WI38 (cell line): ENCODE data around the gene CXCR6.
A peak's percentile ranks its signal among the peaks of the same experiment; 100 is the strongest.

Experiments used
- H3K4me3 ChIP-seq: 2 replicates; pipeline ENCODE4 v1.5.1; 2011; ENCODE audit warnings: low read depth, mild to moderate bottlenecking, control low read depth, low read length
- TF ChIP-seq, protein P1 (sequence below): IDR thresholded peaks from 2 replicates; pipeline ENCODE4 v1.5.1; 2012; ENCODE audit warnings: low read depth, mild to moderate bottlenecking, control low read depth, low read length

Gene CXCR6

DNA sequence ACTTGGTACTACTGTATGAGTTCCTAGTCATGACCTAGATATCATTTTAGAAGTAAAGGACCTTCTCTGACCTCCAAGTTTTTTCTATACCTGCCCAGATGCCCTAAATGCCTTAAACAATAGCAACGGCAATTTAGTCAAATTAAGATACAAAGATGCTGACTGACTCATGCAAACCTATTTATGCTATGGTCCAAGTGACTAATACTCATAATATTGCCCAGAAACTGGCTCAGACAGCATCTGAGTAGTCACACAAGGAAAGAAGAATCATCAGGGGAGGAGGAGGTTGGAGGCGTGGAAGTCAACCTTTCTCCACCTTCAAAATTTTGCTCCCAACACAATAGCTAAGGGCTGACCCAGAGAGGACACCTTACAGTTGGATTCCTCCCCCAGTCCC is 45.5 kb downstream of the CXCR6 start:
- H3K4me3 ChIP-seq = no peak overlapping the region
- TF ChIP-seq, protein P1, sequence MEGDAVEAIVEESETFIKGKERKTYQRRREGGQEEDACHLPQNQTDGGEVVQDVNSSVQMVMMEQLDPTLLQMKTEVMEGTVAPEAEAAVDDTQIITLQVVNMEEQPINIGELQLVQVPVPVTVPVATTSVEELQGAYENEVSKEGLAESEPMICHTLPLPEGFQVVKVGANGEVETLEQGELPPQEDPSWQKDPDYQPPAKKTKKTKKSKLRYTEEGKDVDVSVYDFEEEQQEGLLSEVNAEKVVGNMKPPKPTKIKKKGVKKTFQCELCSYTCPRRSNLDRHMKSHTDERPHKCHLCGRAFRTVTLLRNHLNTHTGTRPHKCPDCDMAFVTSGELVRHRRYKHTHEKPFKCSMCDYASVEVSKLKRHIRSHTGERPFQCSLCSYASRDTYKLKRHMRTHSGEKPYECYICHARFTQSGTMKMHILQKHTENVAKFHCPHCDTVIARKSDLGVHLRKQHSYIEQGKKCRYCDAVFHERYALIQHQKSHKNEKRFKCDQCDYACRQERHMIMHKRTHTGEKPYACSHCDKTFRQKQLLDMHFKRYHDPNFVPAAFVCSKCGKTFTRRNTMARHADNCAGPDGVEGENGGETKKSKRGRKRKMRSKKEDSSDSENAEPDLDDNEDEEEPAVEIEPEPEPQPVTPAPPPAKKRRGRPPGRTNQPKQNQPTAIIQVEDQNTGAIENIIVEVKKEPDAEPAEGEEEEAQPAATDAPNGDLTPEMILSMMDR = no peak

DNA sequence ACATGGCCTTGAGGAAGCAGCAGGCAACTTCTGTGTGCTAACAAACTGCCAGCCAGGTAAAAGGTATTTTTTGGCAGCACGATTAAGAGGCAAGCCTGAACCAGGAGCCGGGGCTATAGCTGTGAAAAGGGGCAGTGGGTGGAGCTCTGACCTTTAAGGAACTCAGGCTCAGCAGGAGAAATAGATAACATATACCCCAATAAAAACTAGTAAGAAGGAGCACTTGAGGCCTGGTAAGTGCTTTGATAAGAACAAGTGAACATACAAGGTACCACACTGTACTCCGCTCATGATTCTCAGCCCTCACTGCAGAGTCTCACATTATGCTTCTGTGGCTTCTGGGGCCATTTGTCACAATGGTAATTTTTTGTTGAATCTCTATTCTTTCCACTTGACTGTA is 46.9 kb downstream of the CXCR6 start:
- TF ChIP-seq, protein P1 = no peak
- H3K4me3 ChIP-seq = no peak overlapping the region

DNA sequence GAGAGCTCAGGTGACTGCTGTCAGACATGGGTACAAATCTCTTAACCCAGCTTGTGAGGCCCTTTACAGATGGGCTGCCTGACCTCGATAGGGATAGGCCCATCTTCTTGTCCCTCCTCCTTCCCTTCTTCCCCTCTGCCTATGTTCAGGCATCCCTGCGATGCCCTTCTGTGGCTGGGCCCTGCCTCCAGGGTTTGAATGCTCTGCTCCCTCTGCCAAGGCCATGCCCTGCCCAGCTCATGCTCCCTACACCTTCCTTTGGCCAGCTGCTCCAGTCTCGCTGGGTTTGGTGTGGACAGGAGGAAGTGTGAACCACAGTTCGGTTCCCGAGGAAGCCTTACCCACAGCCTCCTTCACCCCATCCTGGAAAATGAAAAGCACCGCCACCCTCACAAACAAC is 48.1 kb downstream of the CXCR6 start:
- H3K4me3 ChIP-seq = no peak overlapping the region
- TF ChIP-seq, protein P1 = no peak

DNA sequence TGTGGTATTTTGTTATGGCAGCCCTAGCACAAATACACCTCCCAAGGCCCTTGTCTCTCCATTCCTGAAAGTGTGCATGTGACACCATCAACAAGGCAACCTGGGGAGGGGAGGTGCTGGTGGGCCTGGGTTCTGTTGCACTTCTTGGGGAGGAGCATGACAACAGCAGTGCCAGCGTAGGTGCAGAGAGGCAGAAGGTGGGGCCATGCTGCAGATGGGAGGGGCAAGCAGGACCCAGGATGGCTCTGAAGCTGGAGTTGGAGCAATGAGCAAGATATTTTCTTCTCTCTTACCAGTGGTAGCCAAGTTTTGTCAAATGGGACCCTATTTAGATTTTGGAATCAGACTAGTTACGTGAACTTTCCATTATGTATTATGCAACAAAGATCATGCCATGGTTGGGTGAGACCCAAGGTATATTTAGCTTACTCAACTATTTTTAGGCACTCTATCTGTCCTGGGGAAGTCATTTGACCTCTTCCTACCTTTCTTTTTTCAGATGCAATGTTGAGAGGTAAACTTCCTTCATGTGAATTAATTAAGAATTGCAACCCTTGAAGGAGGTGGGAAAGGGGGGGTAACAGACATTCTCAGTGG is 49.0 kb downstream of the CXCR6 start:
- no peak overlapping the region for H3K4me3 ChIP-seq
- TF ChIP-seq, protein P1 = no peak

DNA sequence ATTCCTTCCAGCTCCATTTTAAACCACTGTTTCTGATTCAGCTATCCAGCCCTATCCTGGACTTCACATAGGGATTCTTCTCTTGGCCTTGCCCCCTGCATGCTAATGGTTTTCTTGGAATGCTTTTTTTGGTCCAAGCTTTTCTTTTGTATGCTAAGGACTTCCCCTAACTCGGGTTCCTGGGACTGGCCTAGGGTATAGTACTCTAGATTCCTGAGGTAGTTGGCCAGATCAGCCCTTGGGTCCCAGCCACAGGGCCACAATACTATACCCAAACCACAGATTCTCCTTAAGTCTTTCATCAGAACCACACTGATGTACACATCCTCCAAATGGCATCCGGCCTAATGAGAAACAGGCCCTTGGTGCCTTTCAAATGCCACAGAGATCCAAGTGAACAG is 49.6 kb downstream of the CXCR6 start:
- no peak overlapping the region for H3K4me3 ChIP-seq
- TF ChIP-seq, protein P1 = no peak

DNA sequence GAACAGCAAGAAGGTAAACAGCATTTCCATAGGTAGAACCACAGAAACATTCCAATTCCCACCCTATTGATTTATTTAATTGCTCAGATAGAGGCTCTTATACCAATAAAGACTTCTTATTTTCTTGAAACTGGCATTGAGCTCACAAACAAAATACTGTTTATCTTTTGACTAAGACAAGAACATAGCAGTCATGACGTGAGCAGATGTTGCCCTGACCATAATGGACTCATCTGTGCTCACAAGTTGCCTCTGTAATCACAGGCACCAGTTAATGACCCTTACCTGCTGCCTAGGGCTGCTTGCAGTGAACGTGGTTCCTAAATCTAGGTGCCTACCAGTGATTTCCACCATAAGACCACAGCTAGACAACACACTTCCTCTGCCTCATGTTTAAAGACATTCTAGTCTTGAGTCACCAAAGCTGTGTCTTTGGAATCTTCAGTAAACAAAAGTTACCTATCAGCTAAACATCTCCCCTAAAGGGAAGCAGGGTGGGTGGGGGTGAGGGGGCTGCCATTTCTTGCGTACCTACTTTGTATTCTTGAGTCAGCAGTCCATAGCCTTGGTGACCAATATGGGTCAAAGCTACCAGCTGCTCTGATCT is 50.3 kb downstream of the CXCR6 start:
- no peak overlapping the region for H3K4me3 ChIP-seq
- TF ChIP-seq, protein P1 = no peak

DNA sequence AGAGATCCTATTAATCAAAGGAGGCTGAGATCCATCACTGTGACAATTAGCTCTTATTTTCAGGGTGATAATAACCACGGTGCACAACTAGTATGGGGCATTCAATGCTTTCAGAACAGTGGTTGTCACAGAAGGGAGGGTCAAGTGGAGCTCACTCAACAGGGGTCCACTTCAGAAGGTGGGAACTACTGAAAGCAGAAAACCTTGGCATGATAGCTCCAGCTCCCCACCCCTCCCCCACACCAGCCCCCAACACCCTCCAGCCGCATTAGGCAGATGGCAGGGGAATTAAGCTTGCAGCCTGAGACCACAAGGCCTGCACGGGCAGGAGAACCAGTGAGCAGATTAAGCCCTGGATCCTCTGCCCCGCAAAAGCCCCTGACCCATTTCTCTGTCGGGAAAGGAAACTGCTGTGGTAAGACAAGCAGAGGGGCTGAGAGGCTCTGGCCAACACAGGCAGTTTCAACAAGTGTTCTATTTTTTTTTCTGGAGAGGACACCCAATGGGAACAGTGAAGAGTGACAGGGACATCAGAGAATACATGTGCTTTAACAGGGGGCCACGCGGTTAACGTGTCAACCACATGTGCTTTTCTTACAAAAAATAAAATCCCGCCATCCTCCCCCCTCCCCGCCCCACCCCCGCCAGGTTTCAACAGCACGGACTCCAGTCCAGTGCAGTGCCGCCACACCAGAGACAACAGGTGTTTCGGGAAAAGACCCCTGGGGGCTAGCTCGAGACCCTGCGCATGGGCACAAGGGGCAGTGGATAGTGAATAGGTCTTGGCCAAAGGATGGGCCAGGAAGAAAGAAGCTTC is 51.4 kb downstream of the CXCR6 start:
- H3K4me3 ChIP-seq = peak overlapping the region; percentile 86
- TF ChIP-seq, protein P1 = no peak
